Type B pancreatic cell (in vitro differentiated cells): ENCODE measurements around the gene LGR5. TPM values are rescaled to one million over a fixed set of nuclear protein-coding genes. Genes with fewer than 3 reads are reported as not detected.
"Not testable (repeated sequence)": the region's sequence is repeated elsewhere in the genome, so short reads cannot be mapped to it uniquely, and the experiment has no call there.

Experiments used
- DNase-seq: peaks from one replicate; pipeline ENCODE4 v3.0.0; 2021; ENCODE audit warnings: mixed read lengths; ENCODE audit not compliant: unreplicated experiment; ENCODE audit errors: extremely low spot score
- H3K27ac Mint-ChIP-seq: 2 replicates; pipeline ENCODE4 v1.8.0; 2021; ENCODE audit warnings: mild to moderate bottlenecking, mixed read lengths
- H3K27me3 Mint-ChIP-seq: 2 replicates; pipeline ENCODE4 v1.8.0; 2021; ENCODE audit warnings: mixed read lengths
- H3K36me3 Mint-ChIP-seq: 2 replicates; pipeline ENCODE4 v1.8.0; 2021; ENCODE audit warnings: mixed read lengths
- H3K4me1 Mint-ChIP-seq: one replicate; pipeline ENCODE4 v1.8.0; 2021; ENCODE audit warnings: mixed read lengths; ENCODE audit not compliant: unreplicated experiment
- H3K4me3 Mint-ChIP-seq: 2 replicates; pipeline ENCODE4 v1.8.0; 2021; ENCODE audit warnings: mild to moderate bottlenecking, mixed read lengths
- H3K9me3 Mint-ChIP-seq: 2 replicates; pipeline ENCODE4 v1.8.0; 2021; ENCODE audit warnings: mixed read lengths
- CTCF ChIP-seq: fragments of 200-600 bp; sonication (generic); conservative IDR thresholded peaks from 2 replicates; pipeline ENCODE4 v1.5.0; 2021; ENCODE audit warnings: antibody characterized with exemption, mild to moderate bottlenecking
- total RNA-seq: library from RNA; stranded (reverse); gene quantifications from 2 replicates; pipeline ENCODE4 v1.2.1, GENCODE V29; 2021; ENCODE audit warnings: low replicate concordance

Gene LGR5
- total RNA-seq, 1 donor from 2014 or later: 7.9 TPM

- H3K4me3 Mint-ChIP-seq: no peak overlapping the region
- no peak overlapping the region for H3K27ac Mint-ChIP-seq
- H3K36me3 Mint-ChIP-seq: no peaks in the 10 kb centered on the region
- no peak for TF ChIP-seq CTCF
- peaks cover 7% of the 10 kb centered on the region for H3K27me3 Mint-ChIP-seq
- no peaks in the 10 kb centered on the region for H3K4me1 Mint-ChIP-seq
- DNase-seq: no peak
- H3K9me3 Mint-ChIP-seq: no peaks in the 10 kb centered on the region
These were observed 35.7 kb downstream of the LGR5 start for GRCh38 chr12:71475280-71475679.

GRCh38 chr12:71476513-71476912 lies 36.9 kb downstream of the LGR5 start:
- H3K27ac Mint-ChIP-seq: no peak overlapping the region
- H3K9me3 Mint-ChIP-seq: no peaks in the 10 kb centered on the region
- no peak for TF ChIP-seq CTCF
- peaks cover 3% of the 10 kb centered on the region for H3K27me3 Mint-ChIP-seq
- H3K4me3 Mint-ChIP-seq: no peak overlapping the region
- H3K36me3 Mint-ChIP-seq: no peaks in the 10 kb centered on the region
- DNase-seq: no peak
- H3K4me1 Mint-ChIP-seq: no peaks in the 10 kb centered on the region

GRCh38 chr12:71477609-71478008 lies 38.0 kb downstream of the LGR5 start:
- H3K27me3 Mint-ChIP-seq: peaks cover 3% of the 10 kb centered on the region
- no peaks in the 10 kb centered on the region for H3K9me3 Mint-ChIP-seq
- no peak overlapping the region for H3K4me3 Mint-ChIP-seq
- H3K36me3 Mint-ChIP-seq: no peaks in the 10 kb centered on the region
- H3K4me1 Mint-ChIP-seq: no peaks in the 10 kb centered on the region
- DNase-seq: no peak
- TF ChIP-seq CTCF: no peak
- H3K27ac Mint-ChIP-seq: no peak overlapping the region

GRCh38 chr12:71478270-71478669 lies 38.7 kb downstream of the LGR5 start:
- DNase-seq: no peak
- no peaks in the 10 kb centered on the region for H3K4me1 Mint-ChIP-seq
- no peaks in the 10 kb centered on the region for H3K36me3 Mint-ChIP-seq
- no peaks in the 10 kb centered on the region for H3K9me3 Mint-ChIP-seq
- TF ChIP-seq CTCF: no peak
- no peak overlapping the region for H3K27ac Mint-ChIP-seq
- no peak overlapping the region for H3K4me3 Mint-ChIP-seq
- peaks cover 3% of the 10 kb centered on the region for H3K27me3 Mint-ChIP-seq

- Mint-ChIP-seq H3K36me3 (no peaks in the 10 kb centered on the region), H3K4me1 (no peaks in the 10 kb centered on the region), H3K4me3 (no peak overlapping the region), H3K9me3 (no peaks in the 10 kb centered on the region), H3K27ac (no peak overlapping the region), H3K27me3 (peaks cover under 1% of the 10 kb centered on the region)
- no peak for DNase-seq
- TF ChIP-seq CTCF: no peak
These were observed 44.8 kb downstream of the LGR5 start for GRCh38 chr12:71484272-71484905.

GRCh38 chr12:71490844-71491243 lies 51.2 kb downstream of the LGR5 start:
- not testable (repeated sequence) for H3K9me3 Mint-ChIP-seq, H3K36me3 Mint-ChIP-seq, H3K27me3 Mint-ChIP-seq, H3K4me1 Mint-ChIP-seq, H3K4me3 Mint-ChIP-seq, H3K27ac Mint-ChIP-seq, DNase-seq
